ENCODE data around the gene PDK2.
A peak's percentile ranks its signal among the peaks of the same experiment; 100 is the strongest.

PDK2 gene

GRCh38 chr17:50050431-50051032 lies 44.6 kb upstream of the PDK2 start:
- no peak overlapping the region for H3K4me3 ChIP-seq (IDR thresholded peaks at IDR 0.05; ENCODE audit: insufficient read depth, low read depth, low read length)
- H3K27ac ChIP-seq, result no peak overlapping the region
- H3K4me1 ChIP-seq (ENCODE audit: low read depth, poor library complexity, severe bottlenecking), result peaks cover 16% of the 10 kb centered on the region

GRCh38 chr17:50051082-50051576 lies 44.0 kb upstream of the PDK2 start:
- no peak overlapping the region for H3K4me2 ChIP-seq

More at GRCh38 chr17:50050431-50051032, 44.6 kb upstream of the PDK2 start:
- H3K79me2 ChIP-seq (ENCODE audit: insufficient read depth, low read depth), result no peaks in the 10 kb centered on the region
- peaks cover 20% of the 10 kb centered on the region; the same call in 1 of the 2 replicates for H3K27me3 ChIP-seq (ENCODE audit: insufficient read depth, low read depth)
- no peak overlapping the region for H3K9ac ChIP-seq
- no peak for TF ChIP-seq CTCF (conservative IDR thresholded peaks at IDR 0.05; ENCODE audit: low read depth, low read length)
- H2AFZ ChIP-seq (ENCODE audit: low read depth), result peak overlapping the region; percentile 11; the same call in 1 of the 2 replicates
- no peaks in the 10 kb centered on the region for H4K20me1 ChIP-seq (ENCODE audit: insufficient read depth)
- H3K36me3 ChIP-seq (ENCODE audit: insufficient read depth), result no peaks in the 10 kb centered on the region
- H3K4me2 ChIP-seq, result no peak overlapping the region

GRCh38 chr17:50051606-50052005 lies 43.5 kb upstream of the PDK2 start:
- no peak overlapping the region for H3K4me3 ChIP-seq (IDR thresholded peaks at IDR 0.05; ENCODE audit: insufficient read depth, low read depth, low read length)
- H3K4me1 ChIP-seq (ENCODE audit: low read depth, poor library complexity, severe bottlenecking), result peaks cover 19% of the 10 kb centered on the region
- H3K9ac ChIP-seq, result no peak overlapping the region
- H3K79me2 ChIP-seq (ENCODE audit: insufficient read depth, low read depth), result no peaks in the 10 kb centered on the region
- H3K36me3 ChIP-seq (ENCODE audit: insufficient read depth), result no peaks in the 10 kb centered on the region
- TF ChIP-seq CTCF (conservative IDR thresholded peaks at IDR 0.05; ENCODE audit: low read depth, low read length), result no peak
- H3K4me2 ChIP-seq, result no peak overlapping the region
- H4K20me1 ChIP-seq (ENCODE audit: insufficient read depth), result no peaks in the 10 kb centered on the region
- no peak overlapping the region for H3K27ac ChIP-seq
- H2AFZ ChIP-seq (ENCODE audit: low read depth), result peak overlapping the region; percentile 11; the same call in 1 of the 2 replicates
- peaks cover 19% of the 10 kb centered on the region; the same call in 1 of the 2 replicates for H3K27me3 ChIP-seq (ENCODE audit: insufficient read depth, low read depth)

More at GRCh38 chr17:50051082-50051576, 44.0 kb upstream of the PDK2 start:
- Histone ChIP-seq H2AFZ (ENCODE audit: low read depth) (peak overlapping the region; percentile 11; the same call in 1 of the 2 replicates), H3K4me1 (ENCODE audit: low read depth, poor library complexity, severe bottlenecking) (peaks cover 16% of the 10 kb centered on the region), H3K36me3 (ENCODE audit: insufficient read depth) (no peaks in the 10 kb centered on the region), H3K27ac (no peak overlapping the region), H3K27me3 (ENCODE audit: insufficient read depth, low read depth) (peaks cover 19% of the 10 kb centered on the region; the same call in 1 of the 2 replicates), H3K9ac (no peak overlapping the region), H3K4me3 (IDR thresholded peaks at IDR 0.05; ENCODE audit: insufficient read depth, low read depth, low read length) (no peak overlapping the region), H4K20me1 (ENCODE audit: insufficient read depth) (no peaks in the 10 kb centered on the region), H3K79me2 (ENCODE audit: insufficient read depth, low read depth) (no peaks in the 10 kb centered on the region)
- no peak for TF ChIP-seq CTCF (conservative IDR thresholded peaks at IDR 0.05; ENCODE audit: low read depth, low read length)

- TF ChIP-seq CTCF (conservative IDR thresholded peaks at IDR 0.05; ENCODE audit: low read depth, low read length), result no peak
- peaks cover 19% of the 10 kb centered on the region; the same call in 1 of the 2 replicates for H3K27me3 ChIP-seq (ENCODE audit: insufficient read depth, low read depth)
- no peak overlapping the region for H3K4me3 ChIP-seq (IDR thresholded peaks at IDR 0.05; ENCODE audit: insufficient read depth, low read depth, low read length)
- H2AFZ ChIP-seq (ENCODE audit: low read depth), result no peak overlapping the region
- no peaks in the 10 kb centered on the region for H3K36me3 ChIP-seq (ENCODE audit: insufficient read depth)
- no peaks in the 10 kb centered on the region for H4K20me1 ChIP-seq (ENCODE audit: insufficient read depth)
- H3K27ac ChIP-seq, result no peak overlapping the region
- no peak overlapping the region for H3K4me2 ChIP-seq
- H3K4me1 ChIP-seq (ENCODE audit: low read depth, poor library complexity, severe bottlenecking), result peaks cover 23% of the 10 kb centered on the region
- no peak overlapping the region for H3K9ac ChIP-seq
- H3K79me2 ChIP-seq (ENCODE audit: insufficient read depth, low read depth), result no peaks in the 10 kb centered on the region
These were observed 42.8 kb upstream of the PDK2 start for GRCh38 chr17:50052241-50052796.
